ENCODE data around the gene ERF. TPM values are rescaled to one million over a fixed set of nuclear protein-coding genes. Genes with fewer than 3 reads are reported as not detected.

ERF gene
- total and polyA plus RNA-seq, 2 of the 8 experiments (the other 6 are each of a cell fraction or from before 2014, with no cell fraction given): 43.7 to 62.7 TPM

DNA sequence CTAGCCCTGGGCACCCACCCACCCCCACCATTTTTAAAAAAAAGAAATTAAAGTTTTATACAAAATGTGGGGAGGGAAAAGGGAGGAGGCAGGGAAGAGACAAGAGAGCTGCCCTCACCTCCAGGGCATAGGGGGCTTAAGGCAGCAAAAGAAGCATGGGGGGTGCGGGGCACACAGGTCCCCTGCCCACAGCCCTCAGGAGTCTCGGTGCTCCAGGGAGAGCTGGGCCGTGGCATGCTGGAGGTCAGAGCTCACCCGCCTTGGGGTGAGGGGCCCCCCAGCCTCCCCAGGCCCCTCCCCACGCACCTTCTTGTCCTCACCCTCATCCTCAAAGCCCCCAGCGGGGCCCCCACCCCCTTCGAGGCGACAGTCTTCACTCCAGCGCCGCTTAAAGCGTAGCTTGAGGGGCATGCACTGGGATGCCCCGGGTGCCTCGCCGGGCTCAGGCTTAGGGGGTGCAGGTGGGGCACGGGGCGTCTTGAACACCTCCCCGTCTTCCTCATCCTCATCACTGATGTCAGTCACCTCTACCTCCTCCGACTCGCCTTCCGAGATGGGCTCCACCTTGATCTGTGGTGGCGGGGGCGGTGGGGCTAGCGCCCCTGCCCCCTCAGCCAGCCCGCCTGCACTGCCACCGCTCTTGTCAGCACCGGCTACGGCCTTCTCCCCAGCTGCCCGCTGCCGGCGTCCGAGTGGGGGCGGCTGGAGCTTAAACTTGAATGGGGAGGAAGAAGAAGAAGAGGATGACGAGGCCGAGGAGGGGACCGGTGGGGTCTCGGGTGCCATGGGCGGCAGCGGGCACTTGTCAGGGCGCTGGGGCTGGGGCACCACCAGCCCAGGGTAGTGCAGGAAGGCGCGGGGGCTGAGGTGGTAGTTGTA is 6.4 kb downstream of the ERF start:
- H3K23me2 ChIP-seq (ENCODE audit: low read depth, low read length): peaks cover 9% of the 10 kb centered on the region
- H3K79me2 ChIP-seq (ENCODE audit: control insufficient read depth in 1 of 2, insufficient read depth in 2 of 2, low read length in 2 of 2): peaks cover 4 to 33% of the 10 kb centered on the region in 2 experiments; a peak in 3 of 4 replicates
- FAIRE-seq (no peak), DNase-seq (ENCODE audit: low read depth in 1 of 2, low spot score in 2 of 2) (no peak)
- ChIA-PET POLR2A (ENCODE audit: partially characterized antibody) (interaction anchor here (0.8 to 7.0 kb wide), 8 partner anchors 9 to 152 kb away, joined by 3 to 68 read pairs (median 4); partner anchors contain the start of gene ZNF526), CTCF (ENCODE audit: partially characterized antibody) (interaction anchor here (0.5 to 11.8 kb wide), 5 partner anchors 11 to 73 kb away, joined by 3 to 260 read pairs (median 75); partner anchors contain the start of gene ERF)
- peaks cover 0 to 20% (median 4%) of the 10 kb centered on the region in 4 experiments; a peak in 4 of 8 replicates for H3K36me3 ChIP-seq (ENCODE audit: control insufficient read depth in 2 of 4, insufficient read depth in 4 of 4, low read length in 3 of 4)
- peaks cover 15% of the 10 kb centered on the region for H3K79me1 ChIP-seq (ENCODE audit: low read depth, low read length)
- H4K91ac ChIP-seq (replicated peaks; ENCODE audit: insufficient read length, low read length): no peak overlapping the region
- H3K18ac ChIP-seq (ENCODE audit: extremely low read depth, low read length): no peak overlapping the region
- no peak overlapping the region for H3K4me3 ChIP-seq (ENCODE audit: extremely low read depth in 1 of 4, insufficient read depth in 2 of 4, low read depth in 3 of 4, low read length in 4 of 4)
- no peak overlapping the region for H3K9ac ChIP-seq (replicated peaks in 1 of 4; ENCODE audit: extremely low read depth in 1 of 4, low read depth in 3 of 4, low read length in 3 of 4)
- no peak overlapping the region for H2BK12ac ChIP-seq (ENCODE audit: low read depth, low read length)
- peaks cover 14 to 33% (median 23%) of the 10 kb centered on the region in 4 experiments for H3K4me1 ChIP-seq (replicated peaks in 1 of 4; ENCODE audit: control insufficient read depth in 3 of 4, insufficient read depth in 4 of 4, low read length in 3 of 4)
- no peak overlapping the region for H3K4me2 ChIP-seq (ENCODE audit: insufficient read depth in 1 of 2, low read depth in 2 of 2, low read length in 2 of 2)
- no peak overlapping the region; the same call in 1 of the 2 replicates for H4K8ac ChIP-seq (ENCODE audit: extremely low read depth, insufficient read depth, low read length)
- H2BK15ac ChIP-seq (ENCODE audit: low read length): no peak overlapping the region
- no peak overlapping the region for H2AFZ ChIP-seq (ENCODE audit: low read length)
- H2BK120ac ChIP-seq (replicated peaks; ENCODE audit: low read depth, low read length): no peak overlapping the region
- no peak overlapping the region for H3K27ac ChIP-seq (ENCODE audit: low read depth, low read length)
- no peak overlapping the region for H3K14ac ChIP-seq (ENCODE audit: insufficient read length)
- H3K56ac ChIP-seq (replicated peaks; ENCODE audit: insufficient read length, low read depth, low read length): no peak overlapping the region
- H4K20me1 ChIP-seq (replicated peaks in 1 of 2; ENCODE audit: control insufficient read depth in 1 of 2, insufficient read depth in 2 of 2, low read length in 2 of 2): peaks cover 6 to 19% of the 10 kb centered on the region in 2 experiments
- H2BK20ac ChIP-seq (ENCODE audit: low read length): no peak overlapping the region
- WGBS, 2 experiments (ENCODE audit: extremely low coverage in 1 of 2, insufficient coverage in 1 of 2, insufficient read length in 1 of 2, insufficient replicate concordance in 2 of 2, low coverage in 1 of 2, low lambda C conversion rate in 2 of 2, missing lambda C conversion rate in 1 of 2): 90% methylated on average over 29 of the region's 41 CpGs; no CpG with 5 or more reads in 1 of the 2 experiments
- no peaks in the 10 kb centered on the region for H3K27me3 ChIP-seq (replicated peaks in 1 of 4; ENCODE audit: control insufficient read depth in 3 of 4, extremely low read depth in 1 of 4, insufficient read depth in 3 of 4, low read length in 3 of 4)
- H4K5ac ChIP-seq (ENCODE audit: insufficient read length, low read depth, low read length): no peak overlapping the region
- H3K9me3 ChIP-seq (ENCODE audit: insufficient read depth in 2 of 2, low read depth in 1 of 2, low read length in 1 of 2): no peaks in the 10 kb centered on the region
- no peak overlapping the region for H3K23ac ChIP-seq (ENCODE audit: insufficient read length)
- no peak overlapping the region for H2AK5ac ChIP-seq (ENCODE audit: low read depth, low read length)
- H2BK5ac ChIP-seq (ENCODE audit: low read depth, low read length): no peak overlapping the region
- H3K4ac ChIP-seq (replicated peaks; ENCODE audit: insufficient read length, low read depth, low read length): no peak overlapping the region
- TF ChIP-seq BRCA1 (IDR thresholded peaks at IDR 0.05; ENCODE audit: low read depth, low read length) (no peak), JUN (IDR thresholded peaks at IDR 0.05; ENCODE audit: low read depth, low read length) (no peak), EGR1 (IDR thresholded peaks at IDR 0.05; ENCODE audit: borderline replicate concordance, low read depth, low read length) (no peak), CHD1 (IDR thresholded peaks at IDR 0.05; ENCODE audit: low read depth, low read length) (no peak), RXRA (IDR thresholded peaks at IDR 0.05; ENCODE audit: insufficient read depth, low read depth, low read length) (no peak), TBP (IDR thresholded peaks at IDR 0.05; ENCODE audit: low read depth, low read length) (no peak), CEBPB (IDR thresholded peaks at IDR 0.05; ENCODE audit: low read depth, low read length) (no peak)
- TF ChIP-seq, protein P1, sequence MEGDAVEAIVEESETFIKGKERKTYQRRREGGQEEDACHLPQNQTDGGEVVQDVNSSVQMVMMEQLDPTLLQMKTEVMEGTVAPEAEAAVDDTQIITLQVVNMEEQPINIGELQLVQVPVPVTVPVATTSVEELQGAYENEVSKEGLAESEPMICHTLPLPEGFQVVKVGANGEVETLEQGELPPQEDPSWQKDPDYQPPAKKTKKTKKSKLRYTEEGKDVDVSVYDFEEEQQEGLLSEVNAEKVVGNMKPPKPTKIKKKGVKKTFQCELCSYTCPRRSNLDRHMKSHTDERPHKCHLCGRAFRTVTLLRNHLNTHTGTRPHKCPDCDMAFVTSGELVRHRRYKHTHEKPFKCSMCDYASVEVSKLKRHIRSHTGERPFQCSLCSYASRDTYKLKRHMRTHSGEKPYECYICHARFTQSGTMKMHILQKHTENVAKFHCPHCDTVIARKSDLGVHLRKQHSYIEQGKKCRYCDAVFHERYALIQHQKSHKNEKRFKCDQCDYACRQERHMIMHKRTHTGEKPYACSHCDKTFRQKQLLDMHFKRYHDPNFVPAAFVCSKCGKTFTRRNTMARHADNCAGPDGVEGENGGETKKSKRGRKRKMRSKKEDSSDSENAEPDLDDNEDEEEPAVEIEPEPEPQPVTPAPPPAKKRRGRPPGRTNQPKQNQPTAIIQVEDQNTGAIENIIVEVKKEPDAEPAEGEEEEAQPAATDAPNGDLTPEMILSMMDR (IDR thresholded peaks at IDR 0.05; ENCODE audit: control extremely low read depth in 1 of 3, insufficient read depth in 1 of 3, low read depth in 1 of 3, low read length in 3 of 3): no peak
- TF ChIP-seq, protein P2, sequence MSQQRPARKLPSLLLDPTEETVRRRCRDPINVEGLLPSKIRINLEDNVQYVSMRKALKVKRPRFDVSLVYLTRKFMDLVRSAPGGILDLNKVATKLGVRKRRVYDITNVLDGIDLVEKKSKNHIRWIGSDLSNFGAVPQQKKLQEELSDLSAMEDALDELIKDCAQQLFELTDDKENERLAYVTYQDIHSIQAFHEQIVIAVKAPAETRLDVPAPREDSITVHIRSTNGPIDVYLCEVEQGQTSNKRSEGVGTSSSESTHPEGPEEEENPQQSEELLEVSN (IDR thresholded peaks at IDR 0.05): no peak
